ENCODE data around the gene NAMPT. TPM values are rescaled to one million over a fixed set of nuclear protein-coding genes. Genes with fewer than 3 reads are reported as not detected.

Gene NAMPT
- total RNA-seq, 2 experiments from 2014 or later: 58.7 to 70.8 TPM

DNA sequence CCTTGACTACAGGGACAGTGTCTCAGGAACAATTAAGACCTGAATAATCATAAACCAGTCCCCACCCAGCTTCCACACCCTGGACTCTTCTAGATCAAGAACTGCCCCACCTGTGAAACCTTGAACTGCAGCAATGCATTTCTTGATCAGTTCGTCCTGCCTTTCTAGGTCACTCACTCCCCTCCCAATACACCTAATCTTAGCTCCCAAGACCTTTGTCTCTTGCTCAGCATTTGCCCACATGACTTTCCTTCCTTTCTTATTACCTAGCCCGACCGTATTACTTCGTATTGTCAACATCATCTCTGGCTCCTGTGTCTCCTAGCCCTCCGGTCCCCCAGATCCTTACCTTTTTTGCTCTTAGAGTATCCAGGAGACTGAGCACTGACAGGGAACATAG lies 5.5 kb upstream of the NAMPT start:
- no peak for DNase-seq
- Mint-ChIP-seq H3K27me3 (peaks cover 4% of the 10 kb centered on the region), H3K9me3 (no peaks in the 10 kb centered on the region), H3K4me3 (no peak overlapping the region), H3K4me1 (peaks cover 8% of the 10 kb centered on the region), H3K36me3 (ENCODE audit: low read depth) (no peaks in the 10 kb centered on the region), H3K27ac (no peak overlapping the region)
- CTCF ChIA-PET: interaction anchor here (1.1 kb wide), 1 partner anchor 26 kb away, joined by 3 read pairs; no protein-coding TSS in a partner anchor
- POLR2A ChIA-PET: no interaction called here

DNA sequence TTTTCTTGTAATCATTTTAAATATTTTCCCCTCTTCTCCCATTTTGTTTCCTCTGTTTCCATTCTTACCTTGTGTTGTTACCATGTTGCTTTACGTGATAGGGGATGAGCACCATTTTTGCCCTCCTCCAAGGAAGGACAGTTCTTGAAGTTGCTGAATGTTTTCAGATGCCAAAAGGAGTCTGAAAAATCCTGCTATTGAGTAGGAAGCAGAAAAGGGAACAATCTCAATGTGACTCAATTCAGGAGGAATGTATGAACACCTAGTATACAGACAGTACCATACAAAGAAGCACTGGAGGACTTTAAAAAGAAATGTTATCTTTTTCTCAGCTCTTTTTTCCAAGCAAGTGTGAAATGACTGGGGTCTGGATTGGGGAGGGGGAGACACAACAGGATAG lies 5.1 kb upstream of the NAMPT start:
- ChIA-PET POLR2A (no interaction called here), CTCF (interaction anchor here (1.1 kb wide), 1 partner anchor 27 kb away, joined by 3 read pairs; no protein-coding TSS in a partner anchor)
- Mint-ChIP-seq H3K9me3 (no peaks in the 10 kb centered on the region), H3K27ac (no peak overlapping the region), H3K4me1 (peaks cover 8% of the 10 kb centered on the region), H3K4me3 (no peak overlapping the region), H3K27me3 (peaks cover 4% of the 10 kb centered on the region), H3K36me3 (ENCODE audit: low read depth) (no peaks in the 10 kb centered on the region)
- DNase-seq: no peak

DNA sequence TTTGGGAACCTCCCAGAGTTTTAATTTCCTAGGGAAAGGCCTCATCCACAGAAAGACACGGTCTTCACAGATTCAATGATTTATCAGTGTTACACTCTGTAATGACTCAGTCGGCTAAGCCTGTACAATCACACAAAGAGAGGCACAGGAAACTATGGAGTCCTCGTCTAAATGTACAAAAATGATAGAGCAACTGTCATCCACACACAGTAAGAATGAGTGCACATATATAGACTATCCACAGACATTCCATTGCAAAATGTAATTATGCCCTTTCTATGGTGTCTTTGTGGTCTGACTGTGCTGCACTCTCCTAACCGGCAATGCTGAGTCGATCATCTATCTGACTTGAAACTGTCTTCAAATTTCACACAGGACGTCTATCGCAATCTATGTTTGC lies 3.5 kb upstream of the NAMPT start:
- H3K4me3 Mint-ChIP-seq: no peak overlapping the region
- no peaks in the 10 kb centered on the region for H3K36me3 Mint-ChIP-seq (ENCODE audit: low read depth)
- no peaks in the 10 kb centered on the region for H3K9me3 Mint-ChIP-seq
- peaks cover 15% of the 10 kb centered on the region for H3K4me1 Mint-ChIP-seq
- ChIA-PET CTCF (interaction anchor here (1.1 kb wide), 1 partner anchor 43 kb away, joined by 3 read pairs; no protein-coding TSS in a partner anchor), POLR2A (interaction anchor here (0.7 kb wide), 1 partner anchor 174 kb away, joined by 3 read pairs; no protein-coding TSS in a partner anchor)
- H3K27ac Mint-ChIP-seq: no peak overlapping the region
- no peak for DNase-seq
- peaks cover 4% of the 10 kb centered on the region for H3K27me3 Mint-ChIP-seq

DNA sequence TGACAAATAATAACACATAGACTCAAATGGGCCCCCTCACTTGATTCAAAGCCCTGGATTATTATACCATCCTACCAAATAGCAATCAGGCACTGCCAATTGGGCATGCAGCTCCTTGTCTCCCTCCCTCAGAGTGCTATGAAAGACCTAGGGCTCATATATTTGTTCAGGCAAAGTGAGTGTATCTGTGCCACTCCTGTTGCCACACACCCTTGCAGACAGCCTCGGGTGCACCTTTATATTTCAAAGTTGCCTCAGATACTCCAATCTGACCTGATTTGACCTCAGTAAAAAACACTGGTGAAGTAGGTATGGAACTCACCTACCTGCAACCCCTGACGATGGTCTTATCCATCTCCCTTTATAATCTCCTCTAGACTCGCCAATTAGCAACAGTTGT lies 3.0 kb upstream of the NAMPT start:
- Mint-ChIP-seq H3K27me3 (peaks cover 4% of the 10 kb centered on the region), H3K9me3 (no peaks in the 10 kb centered on the region), H3K4me3 (no peak overlapping the region), H3K27ac (no peak overlapping the region), H3K4me1 (peaks cover 19% of the 10 kb centered on the region), H3K36me3 (ENCODE audit: low read depth) (no peaks in the 10 kb centered on the region)
- DNase-seq: no peak
- ChIA-PET CTCF (interaction anchor here (1.1 kb wide), 1 partner anchor 43 kb away, joined by 3 read pairs; no protein-coding TSS in a partner anchor), POLR2A (interaction anchor here (0.6 to 0.7 kb wide), 2 partner anchors 138 to 174 kb away, joined by 3 read pairs; no protein-coding TSS in a partner anchor)

DNA sequence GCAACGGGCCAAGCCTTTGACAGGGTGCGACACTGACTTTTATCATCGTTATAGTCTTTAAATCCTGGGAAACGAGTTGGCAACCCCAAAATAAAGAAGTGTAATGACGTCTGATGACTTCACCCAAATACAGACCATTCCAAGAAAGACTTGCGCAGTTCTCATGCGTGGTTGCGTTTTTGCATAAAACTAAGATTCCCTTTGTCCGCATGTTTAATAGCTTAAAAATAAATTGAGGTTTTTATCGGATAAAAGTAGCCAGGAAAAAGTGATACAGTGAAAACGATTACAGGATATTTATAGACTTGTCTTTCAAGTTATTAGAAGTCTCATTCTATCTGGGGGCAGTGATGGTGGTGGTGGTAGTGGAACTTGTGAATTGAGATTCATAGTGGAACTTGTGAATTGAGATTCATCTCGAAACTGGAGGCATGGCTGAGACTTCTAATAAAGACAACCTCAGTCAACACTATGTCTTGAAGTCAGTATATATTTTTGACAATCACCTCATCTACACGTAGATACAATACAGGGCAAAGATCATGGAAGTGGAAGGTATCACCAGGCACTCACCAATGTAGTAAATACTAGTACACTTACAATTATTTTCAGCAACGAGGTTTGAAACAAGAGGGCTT lies 1.2 kb upstream of the NAMPT start:
- POLR2A ChIA-PET: interaction anchor here (1.1 kb wide), 1 partner anchor 16 kb away, joined by 4 read pairs; no protein-coding TSS in a partner anchor
- DNase-seq: peak; percentile 20
- H3K9me3 Mint-ChIP-seq: no peaks in the 10 kb centered on the region
- CTCF ChIA-PET: interaction anchor here (0.6 to 1.8 kb wide), 4 partner anchors 12 to 63 kb away, joined by 3 to 4 read pairs (median 4); no protein-coding TSS in a partner anchor
- H3K36me3 Mint-ChIP-seq (ENCODE audit: low read depth): no peaks in the 10 kb centered on the region
- H3K4me1 Mint-ChIP-seq: peaks cover 37% of the 10 kb centered on the region
- H3K4me3 Mint-ChIP-seq: peak overlapping the region; percentile 91
- peak overlapping the region; percentile 100 for H3K27ac Mint-ChIP-seq
- peaks cover 2% of the 10 kb centered on the region for H3K27me3 Mint-ChIP-seq

DNA sequence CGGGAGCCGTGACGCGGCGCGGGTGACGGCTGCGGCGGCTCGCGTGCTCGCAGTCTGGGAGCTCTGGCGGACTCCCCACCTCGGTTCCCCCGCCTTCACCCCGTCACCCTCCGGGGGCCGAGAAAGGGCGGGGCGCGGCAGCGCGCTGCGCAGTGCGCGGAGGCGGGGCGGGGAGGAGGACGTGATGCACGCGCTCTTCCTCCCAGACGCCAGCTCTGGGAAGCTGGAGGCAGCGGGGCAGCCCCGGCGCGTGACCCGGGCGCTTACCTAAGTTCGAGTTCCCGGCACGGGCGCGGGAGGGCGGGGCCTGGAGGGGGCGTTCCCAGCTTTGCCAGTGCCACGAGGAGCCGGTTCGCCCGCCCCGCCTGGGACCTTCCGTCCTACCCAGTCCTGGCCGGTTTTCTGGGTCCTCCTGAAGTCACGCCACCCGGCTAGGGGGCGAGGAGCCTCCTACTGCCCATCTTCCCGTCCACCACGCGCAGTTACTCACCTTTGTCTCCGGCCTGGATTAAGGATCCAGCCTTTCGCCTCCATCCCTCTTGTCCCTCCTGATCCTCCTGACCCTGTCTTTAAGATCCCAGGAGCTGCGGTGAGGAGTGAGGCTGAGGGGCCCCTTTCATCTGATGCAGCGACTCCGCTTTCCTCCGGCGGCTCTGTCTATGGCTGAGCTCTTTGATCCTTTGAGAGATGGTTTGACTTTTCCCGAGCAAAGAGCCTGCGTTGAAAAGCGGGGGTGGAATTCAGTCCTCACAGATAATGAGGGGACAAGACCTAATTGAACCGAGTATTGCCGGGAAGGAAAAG lies 470 bp upstream of the NAMPT start:
- no peaks in the 10 kb centered on the region for H3K9me3 Mint-ChIP-seq
- H3K4me3 Mint-ChIP-seq: peak overlapping the region; percentile 91
- peaks cover 1% of the 10 kb centered on the region for H3K36me3 Mint-ChIP-seq (ENCODE audit: low read depth)
- ChIA-PET POLR2A (interaction anchor here (1.0 to 1.1 kb wide), 3 partner anchors 15 to 140 kb away, joined by 4 to 5 read pairs (median 4); no protein-coding TSS in a partner anchor), CTCF (interaction anchor here (0.6 to 1.8 kb wide), 9 partner anchors 12 to 533 kb away, joined by 3 to 4 read pairs (median 3); no protein-coding TSS in a partner anchor)
- H3K27me3 Mint-ChIP-seq: no peaks in the 10 kb centered on the region
- H3K27ac Mint-ChIP-seq: peak overlapping the region; percentile 100
- H3K4me1 Mint-ChIP-seq: peaks cover 43% of the 10 kb centered on the region
- peak; percentile 95 for DNase-seq

DNA sequence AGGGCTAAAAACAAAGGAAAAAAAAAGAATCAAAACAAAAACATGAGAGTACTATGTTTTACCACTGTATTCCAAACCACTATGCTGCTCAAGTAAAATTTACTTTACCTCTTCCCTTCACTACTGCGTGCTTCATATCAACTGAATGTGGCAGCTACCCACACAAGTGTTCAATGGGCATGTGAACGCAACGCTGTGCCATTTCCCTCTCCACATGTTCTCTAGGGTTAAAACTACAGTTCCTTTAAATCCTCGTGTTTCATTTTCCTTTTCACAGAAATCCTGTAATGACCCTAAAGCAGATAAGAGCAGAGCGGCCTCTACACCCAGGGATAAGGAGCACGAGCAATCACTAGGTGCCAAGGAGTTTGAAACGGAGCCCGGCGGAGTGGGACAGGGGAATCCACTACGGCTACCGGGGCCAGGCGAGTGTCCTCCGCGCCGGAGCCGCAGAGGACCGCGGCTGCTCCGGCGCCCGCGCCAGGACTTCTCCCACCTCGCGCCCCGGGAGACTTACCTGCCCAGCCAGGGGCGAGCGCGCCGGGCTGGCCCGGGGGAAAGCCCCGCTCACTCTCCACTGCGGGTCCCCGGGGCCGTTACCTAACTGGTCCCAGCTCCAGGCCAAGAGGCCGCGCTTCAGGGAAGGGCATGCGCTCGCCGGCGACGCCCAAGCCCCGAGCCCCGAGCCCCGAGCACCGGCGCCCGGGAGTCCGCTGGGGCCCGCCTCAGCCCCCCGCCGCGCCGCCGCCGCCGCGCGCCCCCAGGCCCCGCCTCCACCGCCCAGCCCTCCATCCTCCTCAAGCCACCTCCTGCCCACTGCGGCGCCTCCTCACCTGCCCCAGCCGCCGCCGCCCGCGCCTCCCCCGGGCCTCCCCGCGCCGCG lies 711 bp downstream of the NAMPT start:
- peaks cover 55% of the 10 kb centered on the region for H3K4me1 Mint-ChIP-seq

DNA sequence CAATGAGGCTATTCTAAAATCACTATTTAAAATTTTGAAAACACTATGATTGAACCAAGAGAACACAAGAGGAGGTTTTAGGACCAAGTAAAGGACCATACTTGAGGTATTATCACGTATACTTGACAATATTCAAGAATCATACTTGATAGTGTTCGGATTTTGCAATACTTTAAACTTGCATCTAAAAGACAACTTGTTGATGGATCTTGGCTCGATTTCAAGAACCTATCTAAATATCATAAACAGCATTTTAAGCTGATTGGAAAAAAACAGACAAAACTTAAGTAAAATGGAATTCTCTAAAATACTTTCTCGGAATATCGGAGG lies 1.3 kb downstream of the NAMPT start:
- Mint-ChIP-seq H3K36me3 (ENCODE audit: low read depth) (peaks cover 7% of the 10 kb centered on the region), H3K27me3 (no peaks in the 10 kb centered on the region), H3K4me1 (peaks cover 59% of the 10 kb centered on the region), H3K9me3 (no peaks in the 10 kb centered on the region), H3K27ac (peak overlapping the region; percentile 94), H3K4me3 (peak overlapping the region; percentile 91)
- no peak for DNase-seq
- ChIA-PET POLR2A (no interaction called here), CTCF (no interaction called here)

More for the DNA sequence above, 711 bp downstream of the NAMPT start:
- H3K27ac Mint-ChIP-seq: peak overlapping the region; percentile 100
- no peaks in the 10 kb centered on the region for H3K27me3 Mint-ChIP-seq
- DNase-seq: peak; percentile 57
- ChIA-PET POLR2A (interaction anchor here (1.0 kb wide), 2 partner anchors 62 to 141 kb away, joined by 4 to 5 read pairs; no protein-coding TSS in a partner anchor), CTCF (interaction anchor here (0.7 to 1.3 kb wide), 3 partner anchors 14 to 532 kb away, joined by 3 to 4 read pairs (median 3); no protein-coding TSS in a partner anchor)
- H3K9me3 Mint-ChIP-seq: no peaks in the 10 kb centered on the region
- H3K4me3 Mint-ChIP-seq: peak overlapping the region; percentile 91
- peaks cover 7% of the 10 kb centered on the region for H3K36me3 Mint-ChIP-seq (ENCODE audit: low read depth)

DNA sequence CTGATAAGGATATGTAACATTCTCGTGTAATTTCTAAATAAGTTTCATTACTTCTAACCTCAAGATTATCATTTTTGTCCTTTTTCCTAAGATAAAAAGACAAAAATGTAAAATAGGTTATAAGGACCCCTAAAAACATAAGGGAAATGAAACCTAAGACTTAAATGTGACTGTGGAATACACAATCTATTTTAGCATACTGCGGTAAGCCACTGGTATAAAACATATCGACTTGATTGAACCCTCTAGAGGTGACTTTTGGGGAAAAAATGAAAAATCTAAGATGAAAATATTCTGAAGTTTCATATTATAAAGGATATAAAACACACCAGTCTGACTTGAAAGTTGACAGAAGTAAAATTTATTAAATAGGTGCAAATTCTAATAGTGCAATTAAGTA lies 1.9 kb downstream of the NAMPT start:
- ChIA-PET POLR2A (no interaction called here), CTCF (no interaction called here)
- H3K36me3 Mint-ChIP-seq (ENCODE audit: low read depth): peaks cover 10% of the 10 kb centered on the region
- no peak for DNase-seq
- H3K27ac Mint-ChIP-seq: peak overlapping the region; percentile 68
- H3K27me3 Mint-ChIP-seq: no peaks in the 10 kb centered on the region
- H3K4me1 Mint-ChIP-seq: peaks cover 65% of the 10 kb centered on the region
- H3K4me3 Mint-ChIP-seq: peak overlapping the region; percentile 91
- no peaks in the 10 kb centered on the region for H3K9me3 Mint-ChIP-seq

DNA sequence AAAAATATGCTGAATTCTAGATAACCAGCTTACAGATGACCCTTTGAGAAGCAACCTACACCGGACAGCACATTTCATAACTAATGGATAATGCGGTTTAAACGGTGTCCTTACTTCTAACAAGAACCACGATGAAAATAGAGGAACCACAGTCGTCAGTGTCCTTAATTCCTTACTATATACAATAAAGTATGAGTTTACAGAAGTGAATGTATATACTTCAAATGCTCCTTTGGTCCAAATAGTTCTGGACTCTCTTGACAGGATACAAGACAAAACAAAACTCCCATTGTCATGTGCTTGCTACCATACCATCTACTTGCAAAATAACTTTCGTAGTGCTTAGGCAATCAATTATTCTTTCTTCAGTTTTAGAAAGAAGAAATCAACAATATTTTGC lies 2.4 kb downstream of the NAMPT start:
- H3K27me3 Mint-ChIP-seq: no peaks in the 10 kb centered on the region
- no peaks in the 10 kb centered on the region for H3K9me3 Mint-ChIP-seq
- peak overlapping the region; percentile 91 for H3K4me3 Mint-ChIP-seq
- POLR2A ChIA-PET: no interaction called here
- peaks cover 13% of the 10 kb centered on the region for H3K36me3 Mint-ChIP-seq (ENCODE audit: low read depth)
- peak overlapping the region; percentile 68 for H3K27ac Mint-ChIP-seq
- no peak for DNase-seq
- CTCF ChIA-PET: interaction anchor here (0.6 to 1.4 kb wide), 2 partner anchors 28 to 622 kb away, joined by 3 read pairs; no protein-coding TSS in a partner anchor
- H3K4me1 Mint-ChIP-seq: peaks cover 67% of the 10 kb centered on the region

DNA sequence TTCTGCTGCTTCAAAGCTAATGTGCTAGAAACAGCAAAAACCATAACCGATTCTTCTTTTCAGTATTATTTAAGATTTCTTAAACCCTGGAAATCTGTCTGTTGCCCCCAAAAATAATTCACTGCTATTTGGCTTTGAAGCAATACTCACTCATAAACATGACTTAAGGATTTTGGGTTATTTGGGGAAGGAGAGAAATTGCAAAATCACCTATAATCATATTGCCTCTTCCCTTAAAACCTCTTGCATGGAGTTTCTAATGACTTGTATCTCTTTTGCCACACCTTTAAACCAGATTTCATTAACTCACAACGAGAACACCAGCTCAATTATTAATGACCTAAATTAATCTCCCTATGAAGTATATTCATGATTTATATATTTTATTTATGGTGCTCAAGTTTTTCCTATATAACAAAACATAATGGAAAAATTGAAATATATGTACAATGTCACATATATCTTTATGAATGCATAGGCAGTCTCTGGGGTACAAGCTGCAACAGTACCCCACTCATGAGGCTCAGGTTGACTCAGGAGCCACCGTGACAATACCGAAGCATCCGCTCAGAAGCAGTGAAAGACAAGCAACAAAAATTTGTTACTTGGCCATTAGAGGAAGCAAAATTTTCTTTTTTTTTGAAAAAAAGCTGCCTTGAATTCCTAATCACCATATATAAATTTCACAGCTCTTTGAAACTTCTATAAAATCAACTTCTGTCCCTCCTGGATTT lies 3.0 kb downstream of the NAMPT start:
- ChIA-PET CTCF (interaction anchor here (0.6 to 1.5 kb wide), 4 partner anchors 12 to 621 kb away, joined by 3 to 5 read pairs (median 3); no protein-coding TSS in a partner anchor), POLR2A (no interaction called here)
- peak overlapping the region; percentile 38 for H3K27ac Mint-ChIP-seq
- H3K27me3 Mint-ChIP-seq: no peaks in the 10 kb centered on the region
- no peak for DNase-seq
- H3K36me3 Mint-ChIP-seq (ENCODE audit: low read depth): peaks cover 15% of the 10 kb centered on the region
- H3K9me3 Mint-ChIP-seq: no peaks in the 10 kb centered on the region
- H3K4me3 Mint-ChIP-seq: peak overlapping the region; percentile 91
- H3K4me1 Mint-ChIP-seq: peaks cover 72% of the 10 kb centered on the region

Measured in activated CD4-positive, alpha-beta T cell treated with anti-CD3 and anti-CD28 coated beads, Interleukin-2, amount 10 ng/mL, durations not matched to agents 7 days and 5 days (primary cell).